Myocyte (in vitro differentiated cells): Measurements from ENCODE around the gene HOXA11. TPM values are rescaled to one million over a fixed set of nuclear protein-coding genes. Genes with fewer than 3 reads are reported as not detected.

Experiments
- DNase-seq: peaks from one replicate; pipeline ENCODE4 v3.0.0-alpha.2; 2012; ENCODE audit warnings: low read depth
- total RNA-seq: library from RNA; depleted of rRNA; stranded (reverse); fragments of >200 nt; gene quantifications from 2 replicates; pipeline ENCODE4 v1.2.3, GENCODE V29; 2014

HOXA11 gene
- total RNA-seq, 1 donor from 2014 or later: 1.7 TPM

DNA sequence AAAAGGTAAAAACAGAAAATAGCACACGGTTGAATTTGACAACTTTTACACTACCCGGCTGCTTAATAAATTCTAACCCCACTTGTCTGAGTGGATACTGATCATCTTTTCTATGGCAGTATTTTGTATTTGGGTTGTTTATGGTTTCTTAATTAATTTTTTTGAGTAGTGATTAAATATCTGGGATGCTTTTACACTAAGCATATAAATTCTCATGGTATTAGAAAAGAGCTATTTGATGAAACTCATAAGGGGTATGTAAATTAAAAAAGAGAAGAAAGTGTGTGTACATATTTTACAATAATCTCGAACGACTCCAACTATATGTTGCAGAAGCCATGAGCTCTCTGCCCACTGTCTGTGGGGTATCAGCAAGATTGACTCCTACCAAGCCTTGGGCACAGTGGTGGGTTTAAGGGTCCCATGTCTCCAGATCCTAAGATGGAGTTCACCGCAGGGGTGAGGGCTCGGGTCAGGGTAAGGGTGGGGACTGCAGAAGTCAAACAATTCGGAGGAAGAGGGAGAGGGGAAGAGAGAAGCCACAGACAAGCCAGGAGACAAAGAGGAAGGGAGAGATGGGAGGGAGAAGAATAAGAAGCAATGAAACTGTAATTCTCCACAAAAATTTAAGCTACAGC, 22.4 kb upstream of the HOXA11 start:
- DNase-seq: no peak

DNA sequence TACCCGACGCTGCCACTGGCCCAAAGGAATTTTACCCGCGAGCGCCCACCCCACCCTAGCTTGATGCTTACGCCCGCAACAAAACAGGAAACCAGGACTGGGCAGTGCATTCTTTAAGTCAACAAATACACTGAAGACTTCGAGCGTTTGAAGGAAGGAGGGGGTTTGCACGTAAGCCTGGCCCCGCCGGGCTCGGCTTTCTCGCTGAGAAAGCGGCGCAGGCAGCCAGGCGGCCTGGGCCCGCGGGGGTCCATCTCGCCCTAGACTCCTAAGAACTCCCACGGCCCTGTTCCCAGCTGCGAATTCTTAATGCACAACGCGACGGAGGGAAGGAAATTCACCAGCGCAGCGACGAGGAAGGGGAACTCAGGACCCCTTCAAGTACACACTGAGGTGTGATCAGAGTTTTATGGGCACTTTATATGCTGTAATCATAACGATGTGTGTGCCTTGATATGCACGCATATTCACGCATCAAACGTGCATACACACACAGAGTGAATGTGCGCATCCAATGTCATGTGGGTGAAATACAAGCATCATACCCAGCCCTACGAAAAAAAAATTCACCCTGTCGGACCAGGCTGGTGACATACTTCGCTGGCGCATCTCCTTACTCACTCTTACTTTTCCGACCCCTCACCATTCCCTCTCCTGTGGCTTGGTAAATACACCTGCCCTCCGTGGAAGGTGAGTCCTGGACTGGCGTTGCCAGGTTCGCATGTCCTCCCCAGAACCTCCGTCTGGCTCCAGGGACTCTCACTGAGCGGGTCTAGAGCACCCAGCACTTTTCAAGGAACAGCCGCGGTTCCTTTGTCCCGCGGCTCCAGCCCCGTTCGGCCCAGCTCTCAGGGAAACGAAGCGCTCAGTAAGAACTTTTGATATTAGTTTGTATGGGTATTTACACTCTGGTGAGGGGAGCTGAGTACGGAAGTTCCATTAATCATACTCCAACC, 20.6 kb upstream of the HOXA11 start:
- DNase-seq: no peak

DNA sequence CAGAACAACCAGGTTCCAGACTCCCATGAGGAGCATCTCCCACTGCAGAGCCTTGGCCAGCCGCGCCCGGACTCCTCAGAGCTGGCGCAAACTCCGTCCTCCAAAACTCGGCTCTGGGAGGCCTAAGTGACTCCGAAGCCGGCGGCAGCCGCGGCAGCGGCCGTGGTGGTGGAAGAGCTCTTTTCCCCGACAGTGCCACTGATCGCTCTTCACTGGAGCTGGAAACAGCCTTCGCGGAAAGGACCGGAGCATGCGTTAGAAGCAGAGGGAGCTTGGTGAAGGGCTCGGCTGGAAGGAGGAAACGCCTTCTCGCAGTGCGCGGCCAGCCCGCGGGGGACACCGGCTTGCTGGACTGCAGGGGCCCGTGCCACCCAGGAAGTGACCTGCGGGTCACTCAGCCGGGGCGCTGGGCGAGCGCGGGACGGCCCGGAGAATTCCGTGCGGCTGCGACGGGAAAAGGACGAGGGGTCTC, 19.9 kb upstream of the HOXA11 start:
- peak; percentile 50 for DNase-seq

DNA sequence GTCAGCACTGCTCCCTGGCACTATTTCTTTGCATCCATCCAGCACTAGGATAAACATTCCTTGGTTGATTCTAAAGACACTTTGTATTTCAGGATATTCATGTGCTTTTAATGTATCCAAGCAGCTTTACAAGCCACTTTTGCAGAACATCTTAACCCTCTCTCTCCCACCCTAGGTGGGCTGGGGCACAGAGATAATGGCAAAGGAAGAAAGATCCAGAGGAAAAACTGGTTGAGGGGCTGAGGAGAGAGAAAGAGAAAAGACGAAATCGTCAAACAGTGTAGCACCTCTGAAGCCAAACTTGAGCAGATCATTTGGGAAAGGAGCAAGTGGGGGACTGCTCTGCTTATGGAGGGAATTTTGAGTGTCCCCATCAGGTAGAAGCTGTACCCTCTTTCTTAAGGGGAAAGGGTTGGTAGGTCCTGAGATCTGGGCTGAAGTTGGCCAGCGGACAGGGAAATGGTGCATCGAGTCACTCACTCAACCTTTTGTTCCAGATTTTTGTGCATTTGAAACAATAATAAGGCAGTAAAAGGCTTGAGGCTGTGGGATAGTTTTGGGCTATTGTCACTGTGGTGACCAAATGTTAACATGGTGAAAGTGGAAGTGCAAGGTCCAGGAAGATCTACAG, 19.0 kb upstream of the HOXA11 start:
- DNase-seq: no peak

DNA sequence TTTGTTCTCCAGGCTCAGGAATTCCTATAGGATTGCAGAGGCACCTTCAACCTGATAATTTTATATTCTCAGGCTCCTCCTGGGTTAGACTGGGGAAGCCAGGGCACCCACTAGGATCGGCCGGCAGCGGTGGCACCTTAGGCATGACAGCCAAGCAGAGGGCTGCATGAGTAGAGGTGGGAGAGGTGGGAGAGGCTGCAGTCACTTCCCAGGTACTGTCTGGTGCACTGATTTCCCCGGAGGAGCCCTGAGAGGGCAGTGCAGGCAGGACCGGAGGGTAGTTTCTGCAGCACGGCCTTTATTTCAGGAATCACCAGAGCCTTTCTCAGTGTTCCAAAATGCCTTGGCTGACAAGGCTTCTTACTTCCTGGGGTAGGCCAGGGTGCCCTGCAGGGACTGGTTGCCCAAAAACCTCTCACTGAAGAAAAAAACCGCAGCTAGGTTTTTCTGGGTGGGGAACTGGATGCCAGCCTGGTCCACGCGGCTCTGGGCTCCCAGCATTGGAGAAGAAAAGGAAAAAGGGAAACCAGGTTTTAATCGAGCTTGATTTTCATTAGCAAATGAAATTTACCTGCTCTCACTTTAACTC, 18.4 kb upstream of the HOXA11 start:
- no peak for DNase-seq

DNA sequence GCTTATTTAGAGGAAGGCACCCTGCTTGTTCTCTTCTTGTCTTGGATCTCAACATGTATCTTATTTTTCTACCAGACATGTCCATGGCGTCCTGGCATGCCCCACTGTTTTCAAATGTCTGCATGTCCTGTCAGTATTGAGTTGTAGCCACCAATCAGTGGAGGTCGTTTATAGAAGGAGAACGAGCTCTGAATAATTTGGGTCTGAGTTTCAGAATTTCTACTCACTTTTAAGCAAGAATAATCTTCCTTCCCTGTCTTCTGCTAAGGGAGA, 17.8 kb upstream of the HOXA11 start:
- no peak for DNase-seq

DNA sequence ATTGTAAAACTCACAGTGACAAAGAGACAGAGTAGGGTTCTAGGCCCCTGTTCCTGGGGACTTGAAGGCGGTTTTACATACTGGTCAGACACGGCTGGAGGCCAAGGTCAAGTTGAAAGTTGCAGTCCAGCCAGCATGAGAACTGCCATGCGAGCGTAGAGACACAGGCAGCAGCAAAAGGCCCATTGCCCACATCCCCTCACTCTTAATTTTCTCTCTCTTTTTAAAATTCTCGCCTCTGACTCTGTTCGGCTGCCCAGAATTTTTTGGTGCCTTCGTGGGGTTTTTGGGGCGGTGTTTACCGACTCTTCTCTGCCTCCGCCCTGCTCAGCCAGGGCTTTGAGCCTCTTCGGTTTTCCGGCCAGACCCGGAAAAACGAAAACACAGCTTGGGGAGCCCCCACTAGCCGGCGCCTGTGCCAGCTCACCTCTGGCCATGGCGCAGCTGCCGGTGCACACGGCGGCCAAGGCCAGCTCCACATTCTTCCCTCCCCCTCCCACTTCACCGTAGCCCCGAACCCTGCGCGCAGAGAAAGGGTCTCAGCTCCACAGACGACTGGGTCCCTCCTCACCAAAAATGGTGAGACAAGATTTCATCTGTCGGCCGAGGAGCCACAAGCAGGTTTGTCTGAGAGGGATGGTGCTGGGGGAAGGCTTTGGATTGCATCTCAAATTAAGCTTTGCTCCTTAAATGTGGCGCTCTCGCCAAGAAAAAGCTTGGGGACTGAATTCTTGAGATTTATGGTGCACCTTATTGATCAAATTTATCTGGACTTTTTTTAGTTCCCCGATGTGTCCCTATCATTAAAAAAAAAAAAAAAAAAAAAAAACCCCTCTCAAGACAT, 17.2 kb upstream of the HOXA11 start:
- DNase-seq: no peak

DNA sequence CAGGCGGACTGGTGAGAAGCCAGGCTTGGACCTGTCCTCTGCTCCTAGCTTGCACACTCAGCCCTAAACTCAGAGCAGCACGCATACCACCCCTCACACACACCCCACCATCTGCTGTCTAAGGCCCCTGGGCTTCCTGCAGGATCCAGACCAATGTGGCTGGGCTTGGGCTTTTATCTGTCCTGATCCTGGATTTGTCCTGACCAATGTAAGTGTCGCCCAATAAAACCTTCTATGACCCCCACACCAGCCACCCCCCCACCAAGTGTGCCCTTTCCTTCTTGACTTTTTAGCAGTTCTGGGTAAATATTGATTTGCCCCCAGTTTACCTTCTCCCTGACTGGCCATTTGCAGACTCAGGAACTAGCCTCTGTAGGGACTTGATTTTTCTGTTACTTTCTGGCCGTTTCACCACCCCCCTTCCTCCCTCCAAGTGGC, 16.6 kb upstream of the HOXA11 start:
- DNase-seq: no peak

DNA sequence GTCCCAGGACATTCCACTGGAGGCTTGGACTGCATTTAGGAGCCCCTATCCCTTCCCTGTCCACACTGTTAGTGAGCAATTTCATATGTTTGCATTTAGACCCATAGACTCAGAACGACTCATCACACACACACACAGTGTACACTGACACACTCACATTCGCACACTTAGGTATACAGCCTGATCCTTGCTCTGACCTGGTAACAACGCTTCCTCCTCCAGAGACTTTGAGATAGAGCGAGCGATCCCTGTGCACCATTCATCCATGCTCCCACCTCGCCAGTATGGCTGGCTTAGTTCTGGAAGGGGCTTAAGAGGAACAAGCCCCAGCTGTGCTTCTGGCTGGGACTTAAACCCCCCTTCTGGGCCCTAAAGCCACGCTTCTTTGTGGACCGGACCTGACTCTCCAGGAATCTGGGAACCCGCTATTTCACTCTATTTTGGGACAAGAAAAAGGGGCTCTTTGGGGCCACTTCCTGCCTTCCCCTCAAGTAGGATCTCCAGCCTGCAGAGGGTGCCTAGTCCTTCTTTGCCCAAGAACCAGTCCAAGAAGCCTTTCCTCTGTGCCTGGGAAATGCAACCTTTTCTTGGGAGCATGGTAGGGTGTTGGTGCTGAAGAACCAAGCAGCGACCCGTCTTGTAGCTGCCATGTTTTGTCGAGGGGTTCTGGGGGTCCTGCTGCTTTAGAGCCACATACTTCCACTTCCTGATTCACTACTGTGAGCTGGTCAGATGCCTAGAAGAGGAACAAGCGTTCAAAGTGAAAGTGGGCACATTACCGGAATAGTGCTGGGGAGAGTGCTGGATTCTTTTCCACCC, 15.9 kb upstream of the HOXA11 start:
- no peak for DNase-seq

DNA sequence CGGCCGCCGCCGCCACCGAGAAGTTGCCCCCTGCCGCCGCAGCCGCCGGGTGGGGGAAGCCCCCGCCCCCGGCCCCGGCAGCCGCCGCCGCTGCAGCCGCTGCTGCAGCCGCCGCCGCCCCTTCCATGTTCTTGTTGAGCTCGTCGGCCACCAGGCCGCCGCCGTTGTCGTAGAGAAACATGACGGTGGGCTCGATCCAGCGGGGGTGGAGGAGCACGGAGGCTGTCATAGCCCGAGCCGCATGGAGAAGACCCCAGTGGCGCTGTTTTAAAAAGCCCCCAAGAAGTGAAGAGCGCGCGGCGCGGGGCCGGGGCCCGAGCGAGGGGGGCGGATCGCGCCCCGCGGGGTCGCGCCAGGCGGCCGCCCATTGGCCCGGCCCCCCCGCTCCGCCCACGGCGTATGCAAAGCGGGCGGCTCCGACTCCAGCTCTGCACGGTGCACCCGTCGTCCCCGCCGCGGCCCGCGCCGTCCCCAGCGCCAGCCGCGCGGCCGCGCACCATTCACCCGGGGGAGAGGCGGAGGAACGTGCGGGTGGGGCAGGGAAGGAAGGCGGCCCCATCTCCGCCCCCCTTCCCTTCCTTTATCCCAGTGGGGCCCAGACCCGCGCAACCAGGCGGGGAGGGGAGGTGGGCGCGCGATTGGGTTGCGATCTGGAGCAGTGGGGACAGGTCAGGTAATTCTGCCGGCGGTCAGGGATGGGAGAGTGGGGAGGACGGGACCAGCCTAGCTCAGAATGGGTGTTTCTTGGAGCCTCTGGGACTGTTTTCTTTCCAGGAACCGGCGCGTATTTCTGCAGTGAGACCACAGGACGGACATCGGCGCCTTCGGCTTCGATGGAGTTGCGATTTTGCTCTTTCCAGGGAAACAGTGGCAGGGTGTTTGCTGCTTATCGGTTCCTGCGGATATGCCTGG, 15.1 kb upstream of the HOXA11 start, which contains the start of gene HOXA13:
TSS of gene HOXA13 (minus strand) at position 243 of the 912 bp plus-strand sequence. CDS start at position 229, 14 bp downstream.
- peak; percentile 63 for DNase-seq

DNA sequence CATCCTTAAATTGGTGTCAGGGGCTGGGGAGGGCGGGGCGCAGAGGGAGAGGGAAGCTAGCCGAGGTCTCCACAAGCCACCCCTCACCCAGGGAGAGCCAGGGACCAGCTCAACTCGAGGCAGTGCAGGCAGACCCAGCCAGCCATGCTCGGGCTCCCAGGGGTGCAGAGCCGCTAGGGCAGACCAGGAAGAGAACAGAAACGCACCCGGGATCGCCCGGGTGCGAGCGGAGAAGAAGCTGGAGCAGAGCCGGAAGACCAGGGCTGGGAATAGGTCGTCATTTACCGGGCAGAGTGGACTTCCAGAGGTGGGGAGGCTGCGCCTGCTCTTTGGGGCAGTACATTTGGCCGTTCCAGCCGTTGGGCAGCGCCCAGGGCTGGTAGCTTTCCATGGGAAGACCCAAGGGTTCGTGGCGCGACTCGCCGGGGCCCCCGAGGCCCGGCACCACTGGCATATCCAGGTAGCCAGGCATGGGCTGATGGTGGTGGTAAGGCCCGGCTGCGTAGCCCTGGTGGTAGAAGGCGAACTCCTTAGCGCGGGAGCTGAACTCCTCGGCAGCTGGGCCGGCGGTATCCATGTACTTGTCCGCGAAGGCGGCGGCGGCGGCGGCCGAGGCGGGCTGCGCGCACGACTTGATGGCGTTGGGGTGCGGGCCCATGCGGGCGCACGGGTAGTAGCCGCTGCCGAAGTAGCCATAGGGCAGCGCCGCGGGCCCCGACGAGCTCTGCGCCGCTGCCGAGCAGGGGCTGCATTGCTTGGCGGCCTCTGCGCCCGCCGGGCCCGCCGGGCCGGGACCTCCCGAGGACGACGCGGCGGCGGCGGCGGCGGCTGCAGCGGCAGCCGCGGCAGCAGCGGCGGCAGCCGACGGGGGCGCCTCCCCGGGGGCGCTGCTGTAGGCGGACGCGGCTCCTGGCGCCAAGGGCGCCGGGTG, 14.1 kb upstream of the HOXA11 start:
- peak; percentile 29 for DNase-seq

DNA sequence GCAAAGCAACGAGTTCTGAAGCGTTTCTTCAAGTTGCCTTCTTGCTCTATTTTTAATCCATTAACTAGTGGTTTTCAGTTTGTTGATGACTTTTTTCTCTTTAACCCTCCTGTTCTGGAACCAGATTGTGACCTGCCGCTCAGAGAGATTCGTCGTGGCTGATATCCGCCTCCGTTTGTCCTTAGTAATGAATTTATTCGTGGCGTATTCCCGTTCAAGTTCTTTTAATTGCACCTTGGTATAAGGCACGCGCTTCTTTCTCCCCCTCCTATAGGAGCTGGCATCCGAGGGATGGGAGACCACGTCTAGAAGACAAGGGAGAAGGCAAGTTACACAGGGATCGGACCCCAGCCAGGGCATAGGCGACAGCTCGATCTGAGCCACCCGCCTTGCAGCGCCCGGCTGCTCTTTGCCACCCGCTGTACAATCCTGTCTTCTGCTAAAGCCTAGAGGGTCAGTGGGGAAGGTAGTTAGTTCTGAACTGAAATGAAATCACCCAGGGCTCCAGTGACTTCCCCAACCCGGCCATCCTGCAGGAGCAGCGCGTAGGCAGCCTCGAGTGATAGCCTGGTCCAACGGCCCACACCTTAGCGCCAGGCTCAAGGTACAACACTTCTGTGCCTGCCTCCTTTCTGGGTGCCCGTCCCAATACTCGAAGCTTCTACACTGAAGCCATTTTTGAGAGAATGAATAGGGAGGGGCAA, 13.3 kb upstream of the HOXA11 start:
- DNase-seq: no peak

DNA sequence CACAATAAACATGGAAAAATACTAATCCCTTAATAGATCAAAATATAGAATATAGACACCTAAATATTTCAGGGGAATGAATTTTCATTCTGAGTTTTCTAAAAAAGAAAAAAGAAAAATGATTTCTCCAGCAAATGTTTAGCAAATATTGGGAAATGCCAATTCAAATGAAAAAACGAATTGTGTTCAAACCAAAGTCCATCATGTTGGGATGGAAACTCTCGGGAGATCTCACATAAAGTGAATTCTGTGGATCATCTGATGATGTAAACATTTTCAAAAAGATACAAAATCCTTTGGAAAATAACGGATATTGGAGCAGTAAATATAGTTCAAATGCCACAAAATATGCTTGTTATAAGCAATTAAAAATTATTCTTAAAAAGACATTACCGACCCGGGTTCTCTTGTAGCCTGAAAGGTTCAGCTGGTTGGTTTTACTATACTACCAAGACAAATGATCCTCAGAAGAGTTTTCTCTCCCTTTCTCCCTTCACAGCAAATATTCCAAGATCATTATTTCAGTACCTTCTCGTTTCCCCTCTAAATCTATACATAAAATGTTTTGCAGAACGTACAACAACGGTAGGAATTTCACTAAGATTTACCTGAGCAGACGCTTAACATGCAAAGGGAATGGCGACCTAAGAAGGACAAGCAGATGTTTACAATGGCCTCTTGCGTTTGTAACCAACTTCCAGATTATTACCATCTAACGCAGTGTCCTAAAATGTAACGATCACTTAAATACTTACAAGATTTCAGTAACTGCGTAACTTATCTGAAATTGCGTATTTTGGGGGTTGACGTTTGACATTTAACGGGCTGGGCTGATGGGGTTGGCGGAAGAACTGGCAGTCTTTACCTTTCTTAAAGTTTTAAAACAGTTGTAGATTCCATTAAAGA, 12.4 kb upstream of the HOXA11 start:
- no peak for DNase-seq

DNA sequence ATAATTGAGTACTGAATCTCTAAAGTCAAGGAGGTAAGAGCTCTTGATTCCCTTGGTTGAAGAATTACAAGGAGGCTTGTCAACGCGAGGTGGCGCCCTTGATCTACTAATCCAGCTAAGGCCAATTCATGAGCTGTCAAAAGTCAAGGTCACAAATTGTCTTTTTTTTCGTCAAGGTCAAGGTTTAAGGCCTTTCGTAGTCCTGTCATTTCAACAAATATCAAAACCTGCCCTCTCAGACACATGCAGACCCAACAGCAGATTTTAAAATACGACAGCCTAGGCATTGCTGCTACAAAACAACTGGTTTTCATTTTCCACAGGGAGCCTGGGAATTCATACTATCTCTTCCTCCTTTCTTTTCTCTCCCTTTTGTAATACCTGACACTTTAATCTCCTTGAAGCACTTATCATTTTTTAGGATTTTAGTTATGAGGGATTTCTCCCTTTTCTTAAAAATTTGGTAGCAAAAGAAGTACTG, 11.3 kb upstream of the HOXA11 start:
- DNase-seq: peak; percentile 81

DNA sequence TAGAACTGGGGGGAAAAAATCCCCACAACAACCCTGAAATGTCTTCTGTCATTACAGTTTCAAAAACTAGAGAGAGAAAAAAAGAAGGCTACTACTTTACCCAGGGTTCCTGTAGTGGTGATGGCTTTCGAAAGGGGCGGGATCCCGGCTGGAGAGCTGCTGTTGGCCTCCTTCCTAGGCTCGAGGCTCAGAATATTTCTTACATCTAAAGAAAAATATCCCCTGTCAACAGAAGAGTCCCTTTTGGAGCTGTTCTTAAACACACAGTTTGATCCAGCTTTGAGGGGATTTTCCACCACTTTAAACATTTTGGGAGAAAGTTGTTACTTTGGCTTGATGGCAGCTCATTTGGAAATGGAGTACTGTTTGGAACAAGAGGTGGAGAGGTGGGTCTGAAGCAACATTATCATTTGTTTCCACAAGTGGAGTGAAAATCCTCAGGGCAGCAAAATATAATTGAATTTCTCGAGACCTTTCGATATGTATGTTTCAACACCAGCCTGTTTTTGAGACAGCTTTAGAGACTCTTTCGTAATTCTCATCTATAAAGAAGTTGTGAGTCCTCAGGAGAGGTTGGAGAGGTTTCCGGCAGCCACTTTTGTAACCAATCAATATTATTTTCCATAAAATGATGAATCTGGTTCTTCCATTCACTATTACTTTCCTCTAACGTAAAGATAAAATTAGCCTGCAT, 9.8 kb upstream of the HOXA11 start:
- DNase-seq: no peak
